ENCODE results near the gene USP6NL. TPM values are rescaled to one million over a fixed set of nuclear protein-coding genes. Genes with fewer than 3 reads are reported as not detected.

Gene USP6NL
- polyA plus RNA-seq, 4 donors: 4.1 to 18.1 (median 6.5) TPM

DNA sequence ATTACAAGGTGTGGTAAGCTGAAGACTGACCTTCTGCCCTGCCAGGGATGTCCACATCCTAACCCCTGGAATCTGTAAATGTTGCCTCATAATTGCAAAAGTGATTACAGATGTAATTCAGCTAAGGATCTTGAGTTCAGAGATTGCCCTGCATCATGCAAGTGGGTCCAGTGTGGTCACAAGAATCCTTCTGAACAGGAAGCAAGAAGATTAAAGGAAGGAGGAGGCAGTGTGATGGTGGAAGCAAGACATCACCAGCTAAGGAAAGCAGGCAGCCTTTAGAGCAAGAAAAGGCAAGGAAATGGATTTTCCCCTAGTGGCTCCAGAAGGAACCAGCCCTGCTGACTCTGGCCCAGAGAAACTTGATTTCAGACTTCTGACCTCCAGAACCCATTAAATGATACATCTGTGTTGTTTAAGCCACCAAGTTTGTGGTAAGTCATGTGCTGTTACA is 78.1 kb downstream of the USP6NL start:
- FAIRE-seq (no peak), DNase-seq (peak; percentile 56 to 73)
- Histone ChIP-seq H3K27ac (ENCODE audit: low read depth in 1 of 3, low read length in 2 of 3) (peak overlapping the region in 2 of 3 donors; percentile 14 to 81), H3K36me3 (ENCODE audit: control insufficient read depth in 3 of 3, insufficient read depth in 2 of 3, low read depth in 1 of 3, low read length in 3 of 3) (peaks cover 0 to 5% (median 0%) of the 10 kb centered on the region in 3 donors), H3K9me3 (ENCODE audit: control insufficient read depth in 2 of 2, insufficient read depth in 1 of 2, low read depth in 1 of 2, low read length in 1 of 2) (no peaks in the 10 kb centered on the region), H3K4me1 (ENCODE audit: control insufficient read depth in 3 of 3, insufficient read depth in 2 of 3, low read depth in 1 of 3, low read length in 2 of 3) (peaks cover 2 to 14% (median 5%) of the 10 kb centered on the region in 3 donors), H3K4me3 (ENCODE audit: low read depth in 1 of 3, low read length in 3 of 3) (no peak overlapping the region), H3K27me3 (ENCODE audit: control insufficient read depth in 3 of 3, insufficient read depth in 3 of 3, low read length in 3 of 3) (no peaks in the 10 kb centered on the region)

DNA sequence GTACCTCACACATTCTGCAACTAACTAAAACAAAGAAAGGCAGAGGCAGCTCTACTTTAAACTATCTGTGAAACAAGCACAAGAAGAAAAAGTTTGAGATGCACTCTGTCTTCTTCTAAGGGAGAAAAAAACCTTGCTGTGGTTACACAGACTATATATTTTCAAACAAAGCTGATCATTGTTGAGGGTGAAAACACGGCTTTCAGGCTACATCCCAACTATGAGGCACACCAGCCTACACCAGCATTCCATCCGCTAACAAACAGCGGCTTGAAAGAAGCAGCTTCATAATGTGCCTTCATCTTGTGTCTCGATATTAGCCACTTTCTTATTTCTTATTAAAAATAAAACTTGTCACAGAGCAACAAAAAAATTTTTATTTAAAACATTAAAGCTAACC is 79.1 kb downstream of the USP6NL start:
- DNase-seq (peak in 1 of 2 donors; percentile 28), FAIRE-seq (no peak)
- H3K27me3 ChIP-seq (ENCODE audit: control insufficient read depth in 3 of 3, insufficient read depth in 3 of 3, low read length in 3 of 3): no peaks in the 10 kb centered on the region
- peaks cover 2 to 15% (median 5%) of the 10 kb centered on the region in 3 donors for H3K4me1 ChIP-seq (ENCODE audit: control insufficient read depth in 3 of 3, insufficient read depth in 2 of 3, low read depth in 1 of 3, low read length in 2 of 3)
- no peak overlapping the region for H3K4me3 ChIP-seq (ENCODE audit: low read depth in 1 of 3, low read length in 3 of 3)
- H3K27ac ChIP-seq (ENCODE audit: low read depth in 1 of 3, low read length in 2 of 3): peak overlapping the region in 2 of 3 donors; percentile 75 to 81
- H3K36me3 ChIP-seq (ENCODE audit: control insufficient read depth in 3 of 3, insufficient read depth in 2 of 3, low read depth in 1 of 3, low read length in 3 of 3): peaks cover 0 to 3% (median 0%) of the 10 kb centered on the region in 3 donors
- no peaks in the 10 kb centered on the region for H3K9me3 ChIP-seq (ENCODE audit: control insufficient read depth in 2 of 2, insufficient read depth in 1 of 2, low read depth in 1 of 2, low read length in 1 of 2)
- WGBS, 3 donors: 50 to 59% (median 56%) methylated on average over 4 of the region's 4 CpGs

DNA sequence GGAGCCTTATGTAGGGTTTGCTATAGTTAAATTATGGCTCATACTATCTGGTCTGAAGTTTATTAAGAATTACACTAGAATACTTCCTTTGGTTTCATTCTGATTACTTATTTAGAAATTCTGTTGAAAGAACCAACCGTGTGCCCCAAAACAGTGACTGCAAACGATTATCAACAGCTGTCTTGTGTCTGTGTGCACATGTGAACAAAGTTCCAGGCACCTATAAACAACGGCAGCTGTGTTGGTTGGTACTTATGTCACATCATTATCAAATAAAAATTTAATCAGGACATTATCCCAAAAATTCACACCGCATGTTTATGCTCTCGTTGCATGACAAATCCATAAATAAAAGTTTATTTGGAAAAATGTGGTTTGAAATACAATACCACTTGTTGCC is 80.6 kb downstream of the USP6NL start:
- H3K4me3 ChIP-seq (ENCODE audit: low read depth in 1 of 3, low read length in 3 of 3): no peak overlapping the region
- H3K36me3 ChIP-seq (ENCODE audit: control insufficient read depth in 3 of 3, insufficient read depth in 2 of 3, low read depth in 1 of 3, low read length in 3 of 3): peaks cover 0 to 7% (median 0%) of the 10 kb centered on the region in 3 donors
- DNase-seq (no peak), FAIRE-seq (no peak)
- H3K27ac ChIP-seq (ENCODE audit: low read depth in 1 of 3, low read length in 2 of 3): no peak overlapping the region
- no peaks in the 10 kb centered on the region for H3K9me3 ChIP-seq (ENCODE audit: control insufficient read depth in 2 of 2, insufficient read depth in 1 of 2, low read depth in 1 of 2, low read length in 1 of 2)
- no peaks in the 10 kb centered on the region for H3K27me3 ChIP-seq (ENCODE audit: control insufficient read depth in 3 of 3, insufficient read depth in 3 of 3, low read length in 3 of 3)
- 41 to 51% (median 44%) methylated on average over 5 of the region's 5 CpGs for WGBS, 3 donors
- peaks cover 2 to 15% (median 5%) of the 10 kb centered on the region in 3 donors for H3K4me1 ChIP-seq (ENCODE audit: control insufficient read depth in 3 of 3, insufficient read depth in 2 of 3, low read depth in 1 of 3, low read length in 2 of 3)

GRCh38 chr10:11529276-11529903 is 82.1 kb downstream of the USP6NL start:
- 73 to 100% (median 86%) methylated on average over 1 of the region's 1 CpG for WGBS, 3 donors
- no peak overlapping the region for H3K4me3 ChIP-seq (ENCODE audit: low read depth in 1 of 3, low read length in 3 of 3)
- no peak for DNase-seq
- H3K36me3 ChIP-seq (ENCODE audit: control insufficient read depth in 3 of 3, insufficient read depth in 2 of 3, low read depth in 1 of 3, low read length in 3 of 3): peaks cover 0 to 11% (median 0%) of the 10 kb centered on the region in 3 donors
- H3K27ac ChIP-seq (ENCODE audit: low read depth in 1 of 3, low read length in 2 of 3): no peak overlapping the region
- no peaks in the 10 kb centered on the region for H3K27me3 ChIP-seq (ENCODE audit: control insufficient read depth in 3 of 3, insufficient read depth in 3 of 3, low read length in 3 of 3)
- H3K4me1 ChIP-seq (ENCODE audit: control insufficient read depth in 3 of 3, insufficient read depth in 2 of 3, low read depth in 1 of 3, low read length in 2 of 3): peaks cover 2 to 15% (median 5%) of the 10 kb centered on the region in 3 donors
- no peaks in the 10 kb centered on the region for H3K9me3 ChIP-seq (ENCODE audit: control insufficient read depth in 2 of 2, insufficient read depth in 1 of 2, low read depth in 1 of 2, low read length in 1 of 2)
- FAIRE-seq: no peak

DNA sequence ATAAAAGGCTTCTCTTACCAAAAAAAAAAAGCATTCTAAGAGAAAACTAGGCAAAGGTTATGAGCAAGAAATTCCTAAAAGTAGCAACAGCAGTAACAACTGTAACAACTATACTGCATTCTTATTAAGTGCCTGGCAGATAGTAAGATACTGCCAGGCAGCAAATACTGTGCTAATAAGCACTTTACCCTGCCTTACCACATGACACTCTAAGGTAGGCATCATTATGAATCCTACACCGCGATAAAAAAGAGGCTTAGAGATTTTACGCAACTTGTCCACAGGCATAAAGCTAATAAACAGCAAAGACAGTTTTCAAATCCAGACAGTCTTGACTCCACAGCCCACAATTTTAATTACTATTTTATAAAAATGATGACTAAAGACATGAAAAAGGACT is 83.2 kb downstream of the USP6NL start:
- H3K4me3 ChIP-seq (ENCODE audit: low read depth in 1 of 3, low read length in 3 of 3): no peak overlapping the region
- DNase-seq (peak in 1 of 2 donors; percentile 33), FAIRE-seq (no peak)
- no peaks in the 10 kb centered on the region for H3K9me3 ChIP-seq (ENCODE audit: control insufficient read depth in 2 of 2, insufficient read depth in 1 of 2, low read depth in 1 of 2, low read length in 1 of 2)
- H3K27ac ChIP-seq (ENCODE audit: low read depth in 1 of 3, low read length in 2 of 3): no peak overlapping the region
- H3K27me3 ChIP-seq (ENCODE audit: control insufficient read depth in 3 of 3, insufficient read depth in 3 of 3, low read length in 3 of 3): no peaks in the 10 kb centered on the region
- peaks cover 0 to 5% (median 2%) of the 10 kb centered on the region in 3 donors for H3K4me1 ChIP-seq (ENCODE audit: control insufficient read depth in 3 of 3, insufficient read depth in 2 of 3, low read depth in 1 of 3, low read length in 2 of 3)
- peaks cover 0 to 11% (median 2%) of the 10 kb centered on the region in 3 donors for H3K36me3 ChIP-seq (ENCODE audit: control insufficient read depth in 3 of 3, insufficient read depth in 2 of 3, low read depth in 1 of 3, low read length in 3 of 3)
- 79 to 82% (median 81%) methylated on average over 3 of the region's 3 CpGs for WGBS, 3 donors

DNA sequence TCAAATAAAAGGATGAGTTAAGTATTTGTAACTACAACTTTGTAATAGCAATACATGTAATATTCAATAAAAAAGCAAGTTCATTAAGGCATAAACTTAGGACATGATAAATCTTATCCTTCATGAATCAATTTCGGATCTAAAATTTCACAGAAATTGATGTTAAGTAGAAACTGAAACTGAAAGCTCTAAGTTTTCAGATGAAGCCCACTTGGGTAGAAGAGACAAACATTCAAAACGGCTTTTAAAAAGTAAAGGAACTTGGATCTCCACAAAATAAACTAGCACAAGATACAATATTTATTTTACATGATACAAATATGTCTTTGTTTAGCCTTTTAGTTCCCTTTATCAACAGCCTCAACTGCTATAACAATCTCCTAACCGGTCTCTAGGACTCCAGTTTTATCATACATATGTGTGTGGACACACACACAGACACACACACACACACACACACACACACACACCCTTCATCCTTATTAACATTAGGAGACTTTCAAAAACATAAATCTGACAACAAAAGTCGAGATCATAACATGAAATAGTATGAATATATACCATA is 83.7 kb downstream of the USP6NL start:
- no peaks in the 10 kb centered on the region for H3K27me3 ChIP-seq (ENCODE audit: control insufficient read depth in 3 of 3, insufficient read depth in 3 of 3, low read length in 3 of 3)
- peaks cover 0 to 5% (median 2%) of the 10 kb centered on the region in 3 donors for H3K4me1 ChIP-seq (ENCODE audit: control insufficient read depth in 3 of 3, insufficient read depth in 2 of 3, low read depth in 1 of 3, low read length in 2 of 3)
- peaks cover 0 to 11% (median 2%) of the 10 kb centered on the region in 3 donors for H3K36me3 ChIP-seq (ENCODE audit: control insufficient read depth in 3 of 3, insufficient read depth in 2 of 3, low read depth in 1 of 3, low read length in 3 of 3)
- no peak overlapping the region for H3K4me3 ChIP-seq (ENCODE audit: low read depth in 1 of 3, low read length in 3 of 3)
- FAIRE-seq: no peak
- no peaks in the 10 kb centered on the region for H3K9me3 ChIP-seq (ENCODE audit: control insufficient read depth in 2 of 2, insufficient read depth in 1 of 2, low read depth in 1 of 2, low read length in 1 of 2)
- DNase-seq: no peak
- WGBS, 3 donors: 35 to 44% (median 35%) methylated on average over 4 of the region's 4 CpGs
- H3K27ac ChIP-seq (ENCODE audit: low read depth in 1 of 3, low read length in 2 of 3): peak overlapping the region in 1 of 3 donors; percentile 54

- no peak for DNase-seq
- Histone ChIP-seq H3K4me1 (ENCODE audit: control insufficient read depth in 3 of 3, insufficient read depth in 2 of 3, low read depth in 1 of 3, low read length in 2 of 3) (peaks cover 0 to 5% (median 2%) of the 10 kb centered on the region in 3 donors), H3K4me3 (ENCODE audit: low read depth in 1 of 3, low read length in 3 of 3) (no peak overlapping the region), H3K36me3 (ENCODE audit: control insufficient read depth in 3 of 3, insufficient read depth in 2 of 3, low read depth in 1 of 3, low read length in 3 of 3) (peaks cover 0 to 11% (median 2%) of the 10 kb centered on the region in 3 donors), H3K9me3 (ENCODE audit: control insufficient read depth in 2 of 2, insufficient read depth in 1 of 2, low read depth in 1 of 2, low read length in 1 of 2) (no peaks in the 10 kb centered on the region), H3K27me3 (ENCODE audit: control insufficient read depth in 3 of 3, insufficient read depth in 3 of 3, low read length in 3 of 3) (no peaks in the 10 kb centered on the region), H3K27ac (ENCODE audit: low read depth in 1 of 3, low read length in 2 of 3) (no peak overlapping the region)
- 96 to 97% (median 96%) methylated on average over 4 of the region's 4 CpGs for WGBS, 3 donors
- FAIRE-seq: no peak
These were observed 84.4 kb downstream of the USP6NL start for GRCh38 chr10:11527068-11527467.

DNA sequence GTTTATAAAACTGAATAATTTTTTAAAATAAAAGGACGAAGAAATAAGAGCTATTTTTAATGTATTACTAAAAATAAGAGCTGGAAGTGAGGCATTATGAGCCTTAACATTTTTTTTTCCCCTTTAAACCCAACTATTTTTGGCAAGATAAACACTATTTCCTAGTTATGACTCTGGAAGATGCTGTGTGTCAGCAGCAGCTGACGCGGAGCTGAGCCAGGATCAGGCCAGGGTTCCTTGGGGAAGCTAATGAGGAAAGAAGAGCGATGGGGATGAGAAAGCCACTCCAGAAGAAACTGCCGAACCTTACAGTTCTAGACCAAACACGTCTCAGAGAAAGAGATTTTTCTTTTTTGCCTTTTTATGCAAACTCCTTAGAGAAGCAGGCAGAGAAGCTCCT is 85.9 kb downstream of the USP6NL start:
- FAIRE-seq (no peak), DNase-seq (no peak)
- H3K9me3 ChIP-seq (ENCODE audit: control insufficient read depth in 2 of 2, insufficient read depth in 1 of 2, low read depth in 1 of 2, low read length in 1 of 2): no peaks in the 10 kb centered on the region
- H3K4me1 ChIP-seq (ENCODE audit: control insufficient read depth in 3 of 3, insufficient read depth in 2 of 3, low read depth in 1 of 3, low read length in 2 of 3): peaks cover 0 to 5% (median 2%) of the 10 kb centered on the region in 3 donors
- H3K27me3 ChIP-seq (ENCODE audit: control insufficient read depth in 3 of 3, insufficient read depth in 3 of 3, low read length in 3 of 3): no peaks in the 10 kb centered on the region
- H3K36me3 ChIP-seq (ENCODE audit: control insufficient read depth in 3 of 3, insufficient read depth in 2 of 3, low read depth in 1 of 3, low read length in 3 of 3): peaks cover 0 to 11% (median 2%) of the 10 kb centered on the region in 3 donors
- peak overlapping the region in 2 of 3 donors; percentile 16 to 24 for H3K27ac ChIP-seq (ENCODE audit: low read depth in 1 of 3, low read length in 2 of 3)
- no peak overlapping the region for H3K4me3 ChIP-seq (ENCODE audit: low read depth in 1 of 3, low read length in 3 of 3)
- 70 to 93% (median 85%) methylated on average over 6 of the region's 6 CpGs for WGBS, 3 donors
